ENCODE measurements around the gene CXCL1. TPM values are rescaled to one million over a fixed set of nuclear protein-coding genes. Genes with fewer than 3 reads are reported as not detected.

CXCL1 gene
- polyA plus RNA-seq, 1 experiment: 2.1 TPM

GRCh38 chr4:73867783-73868182, 1.4 kb upstream of the CXCL1 start:
- H3K27ac ChIP-seq (ENCODE audit: low read depth, low read length): no peak overlapping the region
- TF ChIP-seq, protein P1, sequence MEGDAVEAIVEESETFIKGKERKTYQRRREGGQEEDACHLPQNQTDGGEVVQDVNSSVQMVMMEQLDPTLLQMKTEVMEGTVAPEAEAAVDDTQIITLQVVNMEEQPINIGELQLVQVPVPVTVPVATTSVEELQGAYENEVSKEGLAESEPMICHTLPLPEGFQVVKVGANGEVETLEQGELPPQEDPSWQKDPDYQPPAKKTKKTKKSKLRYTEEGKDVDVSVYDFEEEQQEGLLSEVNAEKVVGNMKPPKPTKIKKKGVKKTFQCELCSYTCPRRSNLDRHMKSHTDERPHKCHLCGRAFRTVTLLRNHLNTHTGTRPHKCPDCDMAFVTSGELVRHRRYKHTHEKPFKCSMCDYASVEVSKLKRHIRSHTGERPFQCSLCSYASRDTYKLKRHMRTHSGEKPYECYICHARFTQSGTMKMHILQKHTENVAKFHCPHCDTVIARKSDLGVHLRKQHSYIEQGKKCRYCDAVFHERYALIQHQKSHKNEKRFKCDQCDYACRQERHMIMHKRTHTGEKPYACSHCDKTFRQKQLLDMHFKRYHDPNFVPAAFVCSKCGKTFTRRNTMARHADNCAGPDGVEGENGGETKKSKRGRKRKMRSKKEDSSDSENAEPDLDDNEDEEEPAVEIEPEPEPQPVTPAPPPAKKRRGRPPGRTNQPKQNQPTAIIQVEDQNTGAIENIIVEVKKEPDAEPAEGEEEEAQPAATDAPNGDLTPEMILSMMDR (IDR thresholded peaks at IDR 0.05; ENCODE audit: low read depth, low read length): no peak
- DNase-seq (ENCODE audit: low read depth, low spot score): no peak
- H3K4me3 ChIP-seq (ENCODE audit: low read depth, low read length): no peak overlapping the region
- no peaks in the 10 kb centered on the region for H3K9me3 ChIP-seq (ENCODE audit: control insufficient read depth, insufficient read depth, low read length)
- CTCF ChIA-PET: no interaction called here
- POLR2A ChIA-PET: no interaction called here
- H3K27me3 ChIP-seq (ENCODE audit: control insufficient read depth, insufficient read depth, low read length): peaks cover 2% of the 10 kb centered on the region

DNA sequence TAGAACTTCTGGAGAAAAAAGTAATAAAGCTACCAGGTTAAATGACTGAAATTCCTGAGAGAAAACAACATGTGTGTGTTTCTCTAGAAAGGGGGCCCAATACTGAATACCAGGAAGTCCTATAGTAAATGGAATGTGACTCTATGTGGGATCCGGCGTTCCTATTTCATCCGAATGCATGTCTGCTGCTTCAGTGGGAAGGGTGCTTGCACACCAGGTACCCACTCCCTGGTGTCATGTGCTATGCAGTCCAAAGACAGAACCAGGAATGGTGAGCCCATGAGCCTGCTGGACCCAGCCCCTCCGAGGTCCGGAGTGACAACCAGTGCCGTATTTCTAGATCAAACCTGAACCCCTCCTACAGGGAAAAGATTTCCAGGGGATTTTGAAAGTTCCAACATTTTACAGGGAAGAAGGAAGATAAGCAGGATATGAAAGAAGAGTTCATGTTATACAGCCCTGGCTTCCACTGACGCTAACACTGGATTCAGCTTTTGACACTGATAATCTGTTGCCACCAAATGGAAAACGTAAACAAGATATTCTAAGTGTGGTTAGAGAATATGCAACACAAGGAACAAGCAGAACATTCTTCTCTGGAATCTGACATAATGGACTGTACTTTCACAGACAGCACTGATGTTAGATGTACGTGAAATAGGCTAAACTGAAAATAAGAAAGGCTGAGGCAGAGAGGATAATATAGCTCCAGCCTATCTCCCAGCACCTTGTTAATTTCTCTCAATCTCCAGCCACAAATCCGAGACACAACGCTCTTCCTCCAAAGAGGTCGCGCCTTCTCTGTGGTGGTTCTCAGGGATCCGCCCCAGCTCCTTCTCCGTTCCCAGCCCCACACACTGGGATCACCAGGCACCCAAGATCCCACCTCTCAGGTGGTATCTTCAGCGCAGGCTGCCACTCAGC, 725 bp upstream of the CXCL1 start:
- H3K27ac ChIP-seq (ENCODE audit: low read depth, low read length): no peak overlapping the region
- CTCF ChIA-PET: interaction anchor here (1.0 kb wide), 1 partner anchor 266 kb away, joined by 3 read pairs; no protein-coding TSS in a partner anchor

DNA sequence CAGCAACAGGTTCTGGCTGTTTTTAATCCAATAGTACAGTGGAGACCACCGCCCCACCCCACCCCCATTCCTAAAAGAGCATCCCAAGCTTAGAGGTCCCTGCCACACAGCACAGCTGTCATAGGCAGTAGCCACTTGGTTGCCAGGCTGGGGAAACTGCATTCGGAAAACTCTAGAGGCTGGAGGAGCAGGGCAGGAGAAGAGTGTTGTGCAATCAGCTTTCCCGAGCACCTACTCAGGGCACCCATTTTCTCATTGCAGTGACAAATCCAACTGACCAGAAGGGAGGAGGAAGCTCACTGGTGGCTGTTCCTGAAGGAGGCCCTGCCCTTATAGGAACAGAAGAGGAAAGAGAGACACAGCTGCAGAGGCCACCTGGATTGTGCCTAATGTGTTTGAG, 1.1 kb downstream of the CXCL1 start:
- TF ChIP-seq, protein P1 (IDR thresholded peaks at IDR 0.05; ENCODE audit: low read depth, low read length): no peak
- no peaks in the 10 kb centered on the region for H3K9me3 ChIP-seq (ENCODE audit: control insufficient read depth, insufficient read depth, low read length)
- peak overlapping the region; percentile 21 for H3K4me3 ChIP-seq (ENCODE audit: low read depth, low read length)
- CTCF ChIA-PET: no interaction called here
- POLR2A ChIA-PET: no interaction called here
- peaks cover 10% of the 10 kb centered on the region for H3K27me3 ChIP-seq (ENCODE audit: control insufficient read depth, insufficient read depth, low read length)
- DNase-seq (ENCODE audit: low read depth, low spot score): no peak
- H3K27ac ChIP-seq (ENCODE audit: low read depth, low read length): no peak overlapping the region

More for the DNA sequence above, 725 bp upstream of the CXCL1 start:
- Histone ChIP-seq H3K4me3 (ENCODE audit: low read depth, low read length) (peak overlapping the region; percentile 61), H3K9me3 (ENCODE audit: control insufficient read depth, insufficient read depth, low read length) (no peaks in the 10 kb centered on the region), H3K27me3 (ENCODE audit: control insufficient read depth, insufficient read depth, low read length) (peaks cover 6% of the 10 kb centered on the region)
- POLR2A ChIA-PET: interaction anchor here (1.1 kb wide), 1 partner anchor 9 kb away, joined by 3 read pairs; no protein-coding TSS in a partner anchor
- DNase-seq (ENCODE audit: low read depth, low spot score): no peak
- TF ChIP-seq, protein P1 (IDR thresholded peaks at IDR 0.05; ENCODE audit: low read depth, low read length): no peak

DNA sequence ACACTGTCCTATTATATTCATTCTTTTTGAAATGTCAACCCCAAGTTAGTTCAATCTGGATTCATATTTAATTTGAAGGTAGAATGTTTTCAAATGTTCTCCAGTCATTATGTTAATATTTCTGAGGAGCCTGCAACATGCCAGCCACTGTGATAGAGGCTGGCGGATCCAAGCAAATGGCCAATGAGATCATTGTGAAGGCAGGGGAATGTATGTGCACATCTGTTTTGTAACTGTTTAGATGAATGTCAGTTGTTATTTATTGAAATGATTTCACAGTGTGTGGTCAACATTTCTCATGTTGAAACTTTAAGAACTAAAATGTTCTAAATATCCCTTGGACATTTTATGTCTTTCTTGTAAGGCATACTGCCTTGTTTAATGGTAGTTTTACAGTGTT, 1.6 kb downstream of the CXCL1 start:
- ChIA-PET CTCF (no interaction called here), POLR2A (no interaction called here)
- H3K27ac ChIP-seq (ENCODE audit: low read depth, low read length): no peak overlapping the region
- no peaks in the 10 kb centered on the region for H3K9me3 ChIP-seq (ENCODE audit: control insufficient read depth, insufficient read depth, low read length)
- DNase-seq (ENCODE audit: low read depth, low spot score): no peak
- TF ChIP-seq, protein P1 (IDR thresholded peaks at IDR 0.05; ENCODE audit: low read depth, low read length): no peak
- H3K27me3 ChIP-seq (ENCODE audit: control insufficient read depth, insufficient read depth, low read length): peaks cover 10% of the 10 kb centered on the region
- H3K4me3 ChIP-seq (ENCODE audit: low read depth, low read length): no peak overlapping the region

All from AG04450 (cell line).